Dedifferentiated amniotic fluid mesenchymal stem cell (primary cell): ENCODE measurements around the gene SGMS2.
A peak's percentile ranks its signal among the peaks of the same experiment; 100 is the strongest.

Experiments used
- DNase-seq: peaks from one replicate; pipeline ENCODE4 v3.0.0-alpha.2; 2016; ENCODE audit errors: extremely low spot score

SGMS2 gene

GRCh38 chr4:107824350-107825071 lies at the start of gene SGMS2:
TSS of gene SGMS2 (plus strand) at chr4:107824932. CDS start at chr4:107895554, 70,622 bp downstream.
- DNase-seq: peak; percentile 95

- DNase-seq: no peak
These were observed 46.8 kb upstream of the SGMS2 start for GRCh38 chr4:107777890-107778289.

- no peak for DNase-seq
These were observed 45.8 kb upstream of the SGMS2 start for GRCh38 chr4:107778784-107779530.

GRCh38 chr4:107780665-107781064 lies 44.1 kb upstream of the SGMS2 start:
- DNase-seq: no peak

- DNase-seq: no peak
These were observed 32.8 kb upstream of the SGMS2 start for GRCh38 chr4:107791902-107792301.

DNA sequence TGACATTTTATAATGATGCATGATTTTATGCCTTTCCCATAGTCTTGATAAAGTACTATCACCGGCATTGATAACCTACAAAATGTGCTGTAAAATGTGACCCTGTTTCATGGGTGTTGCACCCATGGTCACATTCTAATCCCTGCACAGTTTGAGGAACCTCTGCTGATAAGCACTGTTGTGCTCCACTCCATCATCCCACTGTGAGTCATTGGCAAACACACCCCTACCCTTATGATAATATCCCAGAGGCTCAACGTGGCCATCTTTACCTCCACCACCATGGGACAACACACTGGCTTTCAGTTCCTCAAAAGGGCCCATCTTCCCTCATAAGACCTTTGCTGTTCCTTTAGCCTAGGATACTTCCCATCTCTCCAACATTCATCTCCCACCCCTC lies 32.0 kb upstream of the SGMS2 start:
- DNase-seq: no peak

DNA sequence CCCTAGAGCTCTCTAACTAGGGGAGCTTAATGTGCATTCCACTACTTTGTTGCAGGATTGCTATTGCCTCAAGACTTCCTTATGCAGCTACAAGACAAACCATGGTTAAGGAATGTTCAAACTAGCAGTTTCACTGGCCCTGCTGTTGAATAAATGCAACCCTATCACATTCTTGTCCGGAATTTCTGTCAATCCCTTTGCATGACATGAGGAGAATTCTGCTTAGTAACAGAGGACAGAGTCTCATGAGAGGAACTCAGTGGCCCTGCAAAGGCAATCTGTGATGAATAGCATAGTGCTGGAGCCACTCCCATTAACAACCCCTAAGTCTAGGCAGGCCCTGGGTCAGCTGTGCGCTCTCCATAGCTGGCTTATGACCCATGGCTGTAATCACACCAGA lies 30.7 kb upstream of the SGMS2 start:
- peak; percentile 25 for DNase-seq

DNA sequence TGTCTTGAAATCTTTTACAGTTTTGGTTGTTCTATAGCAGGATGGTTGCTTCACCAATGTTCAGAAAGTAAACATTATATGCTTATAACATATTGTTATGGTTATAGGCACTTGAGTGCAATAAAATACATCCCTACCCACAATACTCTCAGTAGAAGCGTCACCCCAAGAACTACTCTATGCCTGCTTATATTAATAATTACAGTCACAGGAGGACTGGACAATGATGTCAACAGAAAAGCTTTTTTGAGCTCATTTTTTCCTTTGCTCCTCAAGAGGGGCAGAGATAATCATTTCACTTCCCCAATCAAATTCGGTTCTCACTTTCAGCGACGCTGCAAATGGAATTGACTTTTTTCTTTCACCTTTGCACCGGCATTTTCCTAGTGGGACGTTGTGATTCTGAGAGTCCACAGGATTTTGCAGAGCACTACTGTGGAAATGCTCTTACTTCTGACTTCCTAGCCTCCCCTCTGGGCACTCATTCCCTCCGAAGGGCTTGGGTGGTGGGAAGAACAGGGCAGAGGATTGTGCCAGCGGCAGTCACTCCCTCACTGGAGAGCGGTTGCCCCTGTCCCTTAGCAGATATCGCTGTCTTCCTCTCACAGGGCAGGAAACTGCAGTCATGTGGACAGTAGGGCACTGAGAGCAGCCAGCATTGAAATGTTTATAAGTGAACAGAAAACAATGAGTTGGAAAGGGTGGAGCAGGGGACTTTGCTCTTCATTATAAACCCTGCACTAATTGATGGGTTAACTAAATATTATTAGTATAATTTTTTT lies 24.9 kb upstream of the SGMS2 start:
- no peak for DNase-seq

GRCh38 chr4:107800706-107801105 lies 24.0 kb upstream of the SGMS2 start:
- DNase-seq: no peak

DNA sequence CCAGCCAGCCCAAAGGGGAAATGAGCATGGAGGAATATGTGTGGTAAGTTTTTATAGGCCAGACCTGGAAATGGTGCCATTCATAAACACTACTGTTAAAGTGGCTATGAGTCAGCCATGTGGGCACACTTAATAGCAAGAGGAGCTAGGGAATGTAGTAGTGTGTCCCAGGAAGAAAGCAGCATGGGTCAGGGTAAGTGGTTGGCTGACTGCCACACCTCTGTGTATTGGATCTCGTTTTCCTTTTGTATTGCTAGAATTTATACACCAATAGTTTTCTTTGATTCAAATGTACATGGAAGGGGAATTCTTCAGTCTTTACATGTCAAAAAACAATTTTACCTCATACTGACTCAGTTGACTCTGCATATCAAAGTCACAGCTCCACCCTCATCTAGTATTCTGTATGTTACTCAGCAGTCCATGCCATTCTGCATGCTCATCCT lies 22.9 kb upstream of the SGMS2 start:
- no peak for DNase-seq

DNA sequence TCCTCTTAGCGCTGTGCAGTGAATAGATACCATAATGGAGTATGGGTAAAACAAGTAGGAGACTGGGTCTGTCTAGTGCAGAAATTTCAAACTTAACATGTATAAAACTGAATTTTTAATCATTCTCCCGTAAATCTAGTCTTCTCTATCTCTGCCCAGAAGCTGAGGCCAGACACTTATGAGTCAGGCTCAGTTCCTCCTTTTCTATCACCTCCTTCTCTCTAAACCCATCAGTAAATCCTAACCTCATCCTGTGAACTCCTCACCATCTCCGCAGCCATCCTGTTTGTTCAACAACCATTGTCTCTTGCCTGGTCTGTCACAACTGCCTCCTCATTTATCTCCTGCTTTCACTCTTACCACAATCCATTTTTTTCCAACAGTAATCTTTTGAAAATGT lies 19.8 kb upstream of the SGMS2 start:
- no peak for DNase-seq

DNA sequence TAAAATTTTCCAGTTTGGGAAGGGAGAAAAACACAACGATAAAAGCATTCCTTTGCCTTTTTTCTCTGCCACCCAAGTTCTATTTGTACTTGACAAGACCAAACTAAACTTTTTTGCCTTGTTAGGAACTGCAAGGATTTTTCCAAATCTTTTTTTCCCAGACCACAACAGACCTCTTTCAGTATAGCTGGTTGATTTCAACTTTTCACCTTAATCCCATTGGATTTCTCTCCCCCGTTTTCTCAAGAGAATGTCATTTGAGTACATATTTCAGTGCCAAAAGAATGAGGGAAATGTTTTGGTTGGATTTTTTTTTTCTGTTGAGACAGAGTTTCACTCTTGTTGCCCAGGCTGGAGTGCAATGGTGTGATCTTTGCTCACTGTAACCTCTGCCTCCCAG lies 18.5 kb upstream of the SGMS2 start:
- DNase-seq: peak; percentile 21

DNA sequence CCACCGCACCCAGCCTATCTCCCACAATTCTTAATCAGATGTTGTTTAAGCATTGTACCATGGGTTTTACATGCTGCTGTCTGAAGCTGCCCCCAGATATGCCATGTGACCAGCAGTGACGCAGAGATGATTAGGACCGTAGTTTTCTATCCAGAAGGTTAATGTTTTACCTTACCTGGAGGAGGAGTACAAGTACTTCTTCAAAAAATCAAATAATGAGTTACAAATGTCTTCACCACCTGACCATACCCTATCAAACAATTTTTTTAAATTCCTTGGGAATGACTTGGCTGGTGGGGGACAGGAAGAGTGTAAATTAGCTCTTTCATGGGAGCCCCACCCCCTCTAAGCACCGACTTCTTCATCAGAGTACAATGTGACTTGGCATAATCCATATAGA lies 16.2 kb upstream of the SGMS2 start:
- no peak for DNase-seq

DNA sequence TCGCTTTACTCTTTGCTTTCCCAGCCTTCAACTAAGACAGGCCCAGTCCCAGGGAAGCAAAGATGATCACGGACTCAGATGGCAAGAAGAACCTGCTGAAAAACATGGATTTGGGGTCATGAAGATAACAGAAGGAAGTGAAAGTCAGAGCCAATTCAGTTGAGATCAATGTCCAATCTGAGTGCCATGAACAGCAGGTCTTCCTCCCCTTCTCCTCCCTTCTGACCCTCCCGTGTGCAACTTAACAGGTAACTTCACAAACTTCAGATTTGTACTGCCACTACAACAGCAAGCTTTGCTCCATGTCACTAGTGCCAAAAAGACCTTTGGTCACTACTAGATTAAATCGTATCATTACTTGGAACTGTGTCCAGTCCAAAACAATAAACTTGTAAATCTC lies 15.5 kb upstream of the SGMS2 start:
- no peak for DNase-seq

DNA sequence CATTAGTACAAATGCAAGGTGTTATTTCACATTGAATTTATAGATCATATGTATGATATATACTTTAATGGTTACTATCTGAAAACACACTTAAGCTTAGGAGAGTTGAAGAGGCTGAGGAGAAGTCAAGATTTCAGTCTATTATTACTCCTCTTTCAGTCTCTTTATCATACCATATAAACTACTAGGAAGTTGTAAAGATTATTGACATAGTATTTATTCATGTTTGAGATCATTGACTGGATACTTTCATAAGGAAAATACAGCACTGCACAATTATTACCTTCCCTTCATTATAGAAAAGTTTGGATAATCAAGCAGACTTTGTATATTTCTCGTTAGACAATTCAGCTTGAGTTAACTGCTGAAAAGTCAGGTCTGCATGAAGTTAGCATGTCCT lies 10.0 kb upstream of the SGMS2 start:
- no peak for DNase-seq

DNA sequence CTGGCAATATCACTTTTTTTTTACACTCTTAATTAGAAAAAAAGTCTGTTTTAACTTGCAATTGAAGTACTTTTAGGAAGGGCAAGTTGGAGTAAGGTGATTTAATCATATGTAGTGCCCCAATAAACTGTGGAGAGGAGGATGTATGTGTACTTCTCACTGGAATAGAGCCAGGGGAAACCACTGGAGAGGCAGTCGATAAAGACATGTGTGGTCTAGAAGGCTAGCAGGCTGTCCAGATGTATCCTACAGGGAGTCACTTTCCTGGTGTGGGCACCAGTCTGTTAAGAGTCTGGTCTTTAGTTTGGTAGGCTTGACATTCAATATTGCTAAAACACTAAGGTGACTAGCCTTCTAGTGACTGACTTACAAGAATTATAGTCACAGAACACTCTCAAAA lies 9.6 kb upstream of the SGMS2 start:
- DNase-seq: no peak

- DNase-seq: no peak
These were observed 6.3 kb upstream of the SGMS2 start for GRCh38 chr4:107818301-107818910.

DNA sequence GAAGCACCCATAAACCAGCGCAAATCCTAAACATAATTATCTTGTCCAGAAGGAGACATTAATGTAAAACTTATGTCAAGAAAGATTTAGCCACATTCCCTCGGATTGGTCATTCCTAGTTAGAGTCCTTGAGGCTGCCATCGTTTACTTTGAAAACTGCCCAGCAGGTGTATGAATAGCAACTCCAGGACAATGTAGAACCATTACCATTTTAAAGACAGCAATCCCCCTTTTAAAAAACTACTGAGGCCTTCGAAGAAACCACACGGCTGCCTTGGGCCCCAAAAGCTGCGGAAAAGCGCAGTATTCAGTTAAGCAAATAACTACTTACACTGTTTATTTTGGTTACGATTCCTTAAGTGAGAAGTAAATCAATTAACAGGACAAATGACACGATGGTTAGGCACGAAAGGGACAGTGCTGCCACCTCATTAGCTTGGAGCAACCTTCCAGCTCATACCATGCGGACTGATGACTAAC lies 822 bp upstream of the SGMS2 start:
- DNase-seq: no peak

- peak; percentile 28 for DNase-seq
These were observed 516 bp downstream of the SGMS2 start for GRCh38 chr4:107825072-107825824.

GRCh38 chr4:107826421-107826980 lies 1.8 kb downstream of the SGMS2 start:
- no peak for DNase-seq
